Right atrium auricular region (tissue), 2 donors: ENCODE measurements around the gene TBCCD1. TPM values are rescaled to one million over a fixed set of nuclear protein-coding genes. Genes with fewer than 3 reads are reported as not detected.

Experiments
- DNase-seq: peaks from one replicate; pipeline ENCODE4 v3.0.0-alpha.2; 2019; ENCODE audit warnings: low spot score
- H3K27ac ChIP-seq, 2 donors: fragments of 200-600 bp; sonication (generic); 1 replicate in 1 of 2; 2 replicates in 1 of 2; pipeline ENCODE4 v1.5.1; 2016 to 2019
- H3K27me3 ChIP-seq, 2 donors: fragments of 200-600 bp; sonication (generic); one replicate each; pipeline versions ENCODE4 v1.5.1 to v1.6.0; 2017 to 2019
- H3K36me3 ChIP-seq: fragments of 200-600 bp; sonication (generic); one replicate; pipeline ENCODE4 v1.5.1; 2016
- H3K4me1 ChIP-seq, 2 donors: fragments of 200-600 bp; sonication (generic); one replicate each; pipeline versions ENCODE4 v1.5.1 to v1.6.0; 2017 to 2019
- H3K4me3 ChIP-seq, 2 donors: fragments of 200-600 bp; sonication (generic); 1 replicate in 1 of 2; 2 replicates in 1 of 2; pipeline ENCODE4 v1.5.1; 2017 to 2019; ENCODE audit warnings: mild to moderate bottlenecking in 1 of 2, moderate library complexity in 1 of 2
- H3K9me3 ChIP-seq, 2 donors: fragments of 200-600 bp; sonication (generic); one replicate each; pipeline ENCODE4 v1.5.1; 2019
- total RNA-seq, 2 donors: library from RNA; depleted of rRNA; stranded (reverse); fragments of >200 nt; gene quantifications; one replicate each; pipeline ENCODE4 v1.1.0, GENCODE V29; 2016
- TF ChIP-seq, protein P1 (sequence below), 2 donors: fragments of 200-600 bp; sonication (generic); IDR thresholded peaks; one replicate each; pipeline ENCODE4 v1.5.1; 2019; ENCODE audit warnings: antibody characterized with exemption in 2 of 2

The TBCCD1 gene
- total RNA-seq, 2 donors from 2014 or later, result 8.6 to 10.3 TPM

DNA sequence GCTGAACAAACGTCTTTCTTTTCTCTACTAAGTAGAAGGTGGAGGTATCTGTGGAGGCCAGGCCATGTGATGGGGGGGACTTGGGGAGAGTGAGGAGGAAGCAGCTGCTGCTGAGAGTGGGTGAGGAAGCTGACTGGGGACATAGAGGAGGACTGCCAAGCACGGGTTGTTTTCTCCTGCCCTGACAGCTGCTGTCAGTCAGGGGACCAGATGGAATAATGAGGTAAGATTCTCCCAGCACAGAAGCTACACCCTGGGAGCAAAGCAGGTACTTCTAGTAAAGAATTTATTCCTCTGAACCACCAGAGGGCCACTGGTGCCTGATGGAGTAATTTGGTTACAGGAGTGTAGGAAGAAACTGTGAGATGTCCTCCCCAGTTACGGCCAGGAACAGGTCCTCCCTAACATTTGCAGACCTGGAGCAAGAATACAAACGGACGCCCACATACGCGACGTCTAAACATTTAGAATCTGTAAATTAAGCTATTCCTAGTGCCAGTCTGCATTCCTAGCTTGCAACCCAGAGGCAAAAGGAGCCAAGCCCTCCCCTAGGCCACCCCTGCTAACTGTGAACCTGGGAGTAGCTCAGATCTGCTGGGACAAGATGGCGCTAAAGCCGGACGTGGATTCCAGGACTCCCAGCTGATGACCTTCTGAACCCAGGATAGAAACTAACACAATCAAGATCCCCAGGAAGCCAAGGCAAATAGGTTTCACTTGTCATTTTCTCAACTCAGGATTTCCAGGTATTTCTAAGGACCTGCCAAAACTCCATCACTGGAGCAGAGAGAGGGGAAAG lies 37.7 kb downstream of the TBCCD1 start:
- Histone ChIP-seq H3K27ac (no peak overlapping the region), H3K4me1 (no peaks in the 10 kb centered on the region), H3K4me3 (no peak overlapping the region), H3K36me3 (no peaks in the 10 kb centered on the region), H3K9me3 (no peaks in the 10 kb centered on the region), H3K27me3 (no peaks in the 10 kb centered on the region)
- no peak for DNase-seq
- TF ChIP-seq, protein P1, sequence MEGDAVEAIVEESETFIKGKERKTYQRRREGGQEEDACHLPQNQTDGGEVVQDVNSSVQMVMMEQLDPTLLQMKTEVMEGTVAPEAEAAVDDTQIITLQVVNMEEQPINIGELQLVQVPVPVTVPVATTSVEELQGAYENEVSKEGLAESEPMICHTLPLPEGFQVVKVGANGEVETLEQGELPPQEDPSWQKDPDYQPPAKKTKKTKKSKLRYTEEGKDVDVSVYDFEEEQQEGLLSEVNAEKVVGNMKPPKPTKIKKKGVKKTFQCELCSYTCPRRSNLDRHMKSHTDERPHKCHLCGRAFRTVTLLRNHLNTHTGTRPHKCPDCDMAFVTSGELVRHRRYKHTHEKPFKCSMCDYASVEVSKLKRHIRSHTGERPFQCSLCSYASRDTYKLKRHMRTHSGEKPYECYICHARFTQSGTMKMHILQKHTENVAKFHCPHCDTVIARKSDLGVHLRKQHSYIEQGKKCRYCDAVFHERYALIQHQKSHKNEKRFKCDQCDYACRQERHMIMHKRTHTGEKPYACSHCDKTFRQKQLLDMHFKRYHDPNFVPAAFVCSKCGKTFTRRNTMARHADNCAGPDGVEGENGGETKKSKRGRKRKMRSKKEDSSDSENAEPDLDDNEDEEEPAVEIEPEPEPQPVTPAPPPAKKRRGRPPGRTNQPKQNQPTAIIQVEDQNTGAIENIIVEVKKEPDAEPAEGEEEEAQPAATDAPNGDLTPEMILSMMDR (IDR thresholded peaks at IDR 0.05), result no peak

DNA sequence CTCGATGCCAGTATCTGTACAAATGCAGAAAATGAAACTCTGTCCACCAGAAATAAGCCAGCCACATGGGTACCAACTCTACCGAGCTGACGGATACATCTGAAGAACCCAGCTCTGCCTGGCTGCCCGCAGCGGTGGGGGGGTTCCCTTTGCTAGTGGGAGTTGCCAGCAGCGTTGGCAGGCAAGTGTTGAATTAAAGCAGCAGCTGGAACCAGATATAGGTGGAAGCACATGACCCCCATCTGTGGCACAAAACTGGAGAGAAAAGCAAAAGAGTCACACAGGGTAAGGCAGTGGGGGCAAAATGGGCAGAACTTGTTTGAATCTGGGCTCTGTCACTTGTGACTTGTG lies 40.9 kb downstream of the TBCCD1 start:
- Histone ChIP-seq H3K4me1 (no peaks in the 10 kb centered on the region), H3K4me3 (no peak overlapping the region), H3K9me3 (no peaks in the 10 kb centered on the region), H3K36me3 (no peaks in the 10 kb centered on the region), H3K27ac (no peak overlapping the region), H3K27me3 (no peaks in the 10 kb centered on the region)
- TF ChIP-seq, protein P1 (IDR thresholded peaks at IDR 0.05), result no peak
- no peak for DNase-seq

DNA sequence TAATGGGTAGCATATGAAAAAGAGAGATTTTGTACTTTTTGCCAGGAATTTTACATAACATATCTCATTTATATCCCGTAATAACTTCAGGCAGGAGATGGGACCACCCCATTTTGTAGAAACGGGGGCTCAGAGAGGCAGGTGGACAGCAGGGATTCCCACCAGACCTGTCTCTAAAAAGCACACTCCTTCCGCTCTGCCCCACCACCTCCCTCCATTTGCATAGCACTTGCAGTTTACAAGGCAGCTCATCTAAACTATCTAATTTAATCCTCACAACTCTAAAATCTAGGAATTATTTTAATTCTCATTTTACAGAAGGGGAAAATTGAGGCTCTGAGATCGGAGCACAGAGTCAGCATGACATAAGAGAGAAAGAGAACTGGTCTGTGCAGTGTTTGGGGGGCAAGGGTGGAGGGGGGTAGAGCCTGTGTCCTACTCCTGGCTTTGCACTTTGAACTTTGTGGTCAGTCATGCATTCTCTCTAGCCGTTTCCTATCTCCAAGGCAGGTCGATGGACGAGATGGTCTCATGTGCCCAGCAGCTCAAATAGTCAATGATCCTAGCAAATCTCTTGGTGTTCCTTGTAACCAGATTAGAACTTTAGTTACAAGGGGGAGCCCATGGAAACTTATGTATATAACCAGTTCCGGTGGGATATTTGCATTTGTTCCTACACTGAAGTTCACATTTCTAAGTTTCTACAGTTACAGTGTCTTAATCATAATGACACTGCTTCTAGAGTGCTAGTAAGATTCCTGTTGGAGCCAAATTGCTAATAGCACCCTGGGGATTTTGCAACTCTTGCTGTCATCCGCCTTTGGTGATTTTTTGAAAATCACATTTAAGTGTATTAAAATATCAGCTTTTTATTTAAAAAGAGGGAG lies 41.5 kb downstream of the TBCCD1 start:
- DNase-seq, result no peak
- TF ChIP-seq, protein P1 (IDR thresholded peaks at IDR 0.05), result no peak
- Histone ChIP-seq H3K9me3 (no peaks in the 10 kb centered on the region), H3K27me3 (no peaks in the 10 kb centered on the region), H3K36me3 (no peaks in the 10 kb centered on the region), H3K4me3 (no peak overlapping the region), H3K27ac (no peak overlapping the region), H3K4me1 (no peaks in the 10 kb centered on the region)

DNA sequence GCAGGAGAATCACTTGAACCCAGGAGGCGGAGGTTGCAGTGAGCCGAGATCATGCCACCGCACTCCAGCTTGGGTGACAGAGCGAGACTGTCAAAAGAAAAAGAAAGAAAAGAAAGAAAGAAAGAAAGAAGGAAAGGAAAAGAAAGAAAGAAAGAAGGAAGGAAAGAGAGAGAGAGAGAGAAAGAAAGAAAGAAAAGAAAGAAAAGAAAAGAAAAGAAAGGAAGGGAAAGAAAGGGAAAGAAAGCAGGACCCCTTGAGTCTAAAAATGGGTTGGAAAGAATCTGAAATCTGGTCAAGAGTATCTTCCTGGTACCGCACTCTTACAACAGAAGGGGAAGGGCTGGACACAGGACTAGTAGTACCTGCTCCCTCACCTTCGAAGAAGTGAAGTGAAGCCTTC lies 42.5 kb downstream of the TBCCD1 start:
- DNase-seq, result no peak
- no peaks in the 10 kb centered on the region for H3K36me3 ChIP-seq
- H3K4me1 ChIP-seq, result no peaks in the 10 kb centered on the region
- no peak overlapping the region for H3K4me3 ChIP-seq
- H3K27ac ChIP-seq, result no peak overlapping the region
- TF ChIP-seq, protein P1 (IDR thresholded peaks at IDR 0.05), result no peak
- H3K27me3 ChIP-seq, result no peaks in the 10 kb centered on the region
- H3K9me3 ChIP-seq, result no peaks in the 10 kb centered on the region

- TF ChIP-seq, protein P1 (IDR thresholded peaks at IDR 0.05), result no peak
- H3K4me3 ChIP-seq, result no peak overlapping the region
- DNase-seq, result no peak
- no peaks in the 10 kb centered on the region for H3K36me3 ChIP-seq
- H3K4me1 ChIP-seq, result no peaks in the 10 kb centered on the region
- H3K27ac ChIP-seq, result no peak overlapping the region
- H3K9me3 ChIP-seq, result no peaks in the 10 kb centered on the region
- H3K27me3 ChIP-seq, result no peaks in the 10 kb centered on the region
These were observed 43.7 kb downstream of the TBCCD1 start for GRCh38 chr3:186523434-186523833.
